CD14-positive monocyte (primary cell): ENCODE data around the gene TMEM259. TPM values are rescaled to one million over a fixed set of nuclear protein-coding genes. Genes with fewer than 3 reads are reported as not detected.
A peak's percentile ranks its signal among the peaks of the same experiment; 100 is the strongest.

ENCODE experiments used
- DNase-seq, 3 donors: peaks; one replicate each; pipeline ENCODE4 v3.0.0-alpha.2; 2011 to 2022
- H2AFZ ChIP-seq: 2 replicates; pipeline ENCODE4 v1.6.0; 2012; ENCODE audit warnings: mild to moderate bottlenecking, low read depth, low read length, inconsistent platforms; ENCODE audit not compliant: insufficient read depth, poor library complexity, severe bottlenecking
- H3K27ac ChIP-seq, 2 donors: 1 replicate in 1 of 2; 2 replicates in 1 of 2; pipeline ENCODE4 v1.5.1; 2012 to 2013; ENCODE audit warnings: low read length in 2 of 2, control low read depth in 1 of 2, inconsistent platforms in 1 of 2, low read depth in 1 of 2, mild to moderate bottlenecking in 1 of 2
- H3K27me3 ChIP-seq, 2 donors: one replicate each; pipeline versions ENCODE4 v1.6.0 to v1.6.1; 2011 to 2013; ENCODE audit warnings: low read length in 2 of 2; ENCODE audit not compliant: control insufficient read depth in 2 of 2, insufficient read depth in 2 of 2
- H3K36me3 ChIP-seq, 2 donors: replicated peaks in 1 of 2; 1 replicate in 1 of 2; 2 replicates in 1 of 2; pipeline versions ENCODE4 v1.5.1 to v1.6.1; 2012 to 2013; ENCODE audit warnings: low read length in 2 of 2, control low read depth in 1 of 2, inconsistent platforms in 1 of 2, mild to moderate bottlenecking in 1 of 2; ENCODE audit not compliant: insufficient read depth in 2 of 2, control insufficient read depth in 1 of 2
- H3K4me1 ChIP-seq, 2 donors: 1 replicate in 1 of 2; 2 replicates in 1 of 2; pipeline versions ENCODE4 v1.5.1 to v1.6.1; 2012 to 2013; ENCODE audit warnings: low read length in 2 of 2, control low read depth in 1 of 2, inconsistent platforms in 1 of 2, mild to moderate bottlenecking in 1 of 2, moderate library complexity in 1 of 2; ENCODE audit not compliant: insufficient read depth in 2 of 2, control insufficient read depth in 1 of 2
- H3K4me2 ChIP-seq: replicated peaks from 2 replicates; pipeline ENCODE3; 2012; ENCODE audit warnings: low read length, moderate library complexity, mild to moderate bottlenecking; ENCODE audit not compliant: poor library complexity, severe bottlenecking; ENCODE audit errors: extremely low read depth
- H3K4me3 ChIP-seq, 3 experiments: fragments of 200-600 bp in 1 of 3; sonication (generic) in 1 of 3; replicated peaks in 1 of 3; 1 replicate in 2 of 3; 2 replicates in 1 of 3; pipeline ENCODE4 v1.5.1; 2011 to 2013; ENCODE audit warnings: low read length in 3 of 3, mild to moderate bottlenecking in 3 of 3, control low read depth in 2 of 3, low read depth in 2 of 3, inconsistent platforms in 1 of 3, moderate library complexity in 1 of 3
- H3K79me2 ChIP-seq: 2 replicates; pipeline ENCODE4 v1.6.0; 2012; ENCODE audit warnings: mild to moderate bottlenecking, control low read depth, inconsistent platforms, low read length, moderate library complexity; ENCODE audit not compliant: insufficient read depth
- H3K9ac ChIP-seq: 2 replicates; pipeline ENCODE4 v1.6.0; 2017; ENCODE audit warnings: low read length, mild to moderate bottlenecking; ENCODE audit not compliant: insufficient read depth, poor library complexity, severe bottlenecking
- H3K9me3 ChIP-seq, 2 donors: replicated peaks in 1 of 2; 1 replicate in 1 of 2; 2 replicates in 1 of 2; pipeline versions ENCODE4 v1.5.1 to v1.6.1; 2012 to 2013; ENCODE audit warnings: low read length in 2 of 2, control low read depth in 1 of 2; ENCODE audit not compliant: control insufficient read depth in 1 of 2, insufficient read depth in 1 of 2
- H4K20me1 ChIP-seq: 2 replicates; pipeline ENCODE4 v1.6.0; 2012; ENCODE audit warnings: mild to moderate bottlenecking, low read length, control low read depth, moderate library complexity; ENCODE audit not compliant: insufficient read depth
- H3K27ac Mint-ChIP-seq, 7 donors: one replicate each; pipeline ENCODE4 v1.8.0; 2020; ENCODE audit warnings: mild to moderate bottlenecking in 7 of 7, mixed read lengths in 7 of 7, moderate library complexity in 6 of 7, inconsistent platforms in 2 of 7
- H3K27me3 Mint-ChIP-seq, 3 donors: one replicate each; pipeline ENCODE4 v1.8.0; 2021 to 2022; ENCODE audit warnings: low read depth in 3 of 3, mild to moderate bottlenecking in 3 of 3, mixed read lengths in 3 of 3, moderate library complexity in 3 of 3, inconsistent platforms in 1 of 3
- H3K36me3 Mint-ChIP-seq, 2 donors: one replicate each; pipeline ENCODE4 v1.8.0; 2020; ENCODE audit warnings: mixed read lengths in 2 of 2, inconsistent platforms in 1 of 2, mild to moderate bottlenecking in 1 of 2
- H3K4me1 Mint-ChIP-seq: one replicate; pipeline ENCODE4 v1.8.0; 2020; ENCODE audit warnings: mild to moderate bottlenecking, mixed read lengths
- H3K4me3 Mint-ChIP-seq, 2 donors: one replicate each; pipeline ENCODE4 v1.8.0; 2020; ENCODE audit warnings: mild to moderate bottlenecking in 2 of 2, mixed read lengths in 2 of 2, moderate library complexity in 1 of 2
- H3K9me3 Mint-ChIP-seq, 7 donors: one replicate each; pipeline ENCODE4 v1.8.0; 2020 to 2022; ENCODE audit warnings: mixed read lengths in 7 of 7, mild to moderate bottlenecking in 6 of 7, moderate library complexity in 6 of 7, inconsistent platforms in 2 of 7
- CTCF ChIP-seq: fragments of 200-600 bp; IDR thresholded peaks from one replicate; pipeline ENCODE4 v1.8.0; 2022; ENCODE audit warnings: antibody characterized with exemption, mild to moderate bottlenecking
- WGBS: methylation state at CpG from one replicate; pipeline ENCODE4 v1.1.5; 2013; ENCODE audit warnings: missing lambda C conversion rate; ENCODE audit not compliant: insufficient coverage; 5-methylcytosine and 5-hydroxymethylcytosine counted together
- intact Hi-C, 2 donors: fragments of 100-400 bp; cut with micrococcal nuclease; formaldehyde crosslinking; loops; one replicate each; pipeline versions ENCODE4 v1.15.0 to v1.15.1; 2023
- polyA plus RNA-seq, 3 donors: library from polyadenylated mRNA; depleted of rRNA in 1 of 3; unstranded in 2 of 3; stranded (reverse) in 1 of 3; fragments of 300-500 nt in 2 of 3; fragments of >200 nt in 1 of 3; fragmentation: Illumina TruSeq in 2 of 3; gene quantifications; 1 replicate in 2 of 3; 2 replicates in 1 of 3; pipeline ENCODE4 v1.2.3, GENCODE V29; 2012 to 2021
- small RNA-seq: library from RNA; depleted of rRNA; stranded (forward); fragments of <200 nt; gene quantifications from one replicate; pipeline ENCODE3, GENCODE V24; 2012; ENCODE audit warnings: low read depth; ENCODE audit not compliant: insufficient read length

TMEM259 gene
- polyA plus RNA-seq, 3 donors: 37.4 to 417 (median 45.0) TPM

GRCh38 chr19:960601-960938, 60.4 kb downstream of the TMEM259 start:
- H3K36me3 Mint-ChIP-seq: peaks cover 35 to 68% of the 10 kb centered on the region in 2 donors
- Histone ChIP-seq H3K4me1 (peaks cover 0 to 5% of the 10 kb centered on the region in 2 donors), H3K4me2 (no peak overlapping the region), H3K79me2 (peaks cover 65% of the 10 kb centered on the region), H3K4me3 (no peak overlapping the region), H2AFZ (no peak overlapping the region), H3K27me3 (no peaks in the 10 kb centered on the region), H4K20me1 (peaks cover 100% of the 10 kb centered on the region), H3K36me3 (peaks cover 58 to 74% of the 10 kb centered on the region in 2 donors), H3K27ac (no peak overlapping the region), H3K9me3 (no peaks in the 10 kb centered on the region), H3K9ac (no peak overlapping the region)
- WGBS: 84% methylated on average over 8 of the region's 8 CpGs
- intact Hi-C loops: no loop called here
- no peak for DNase-seq
- H3K4me3 Mint-ChIP-seq: no peak overlapping the region
- no peaks in the 10 kb centered on the region for H3K27me3 Mint-ChIP-seq
- peaks cover 8% of the 10 kb centered on the region for H3K4me1 Mint-ChIP-seq
- TF ChIP-seq CTCF: no peak
- H3K9me3 Mint-ChIP-seq: peaks cover 0 to 2% (median 0%) of the 10 kb centered on the region in 7 donors
- peak overlapping the region in 1 of 7 donors; percentile 25 for H3K27ac Mint-ChIP-seq

GRCh38 chr19:960020-960419, 60.9 kb downstream of the TMEM259 start:
- Histone ChIP-seq H3K27ac (no peak overlapping the region), H3K9ac (no peak overlapping the region), H3K36me3 (peaks cover 52 to 68% of the 10 kb centered on the region in 2 donors), H2AFZ (no peak overlapping the region), H4K20me1 (peaks cover 100% of the 10 kb centered on the region), H3K4me1 (peaks cover 0 to 5% of the 10 kb centered on the region in 2 donors), H3K4me2 (no peak overlapping the region), H3K9me3 (no peaks in the 10 kb centered on the region), H3K79me2 (peaks cover 68% of the 10 kb centered on the region), H3K27me3 (no peaks in the 10 kb centered on the region), H3K4me3 (no peak overlapping the region)
- H3K27me3 Mint-ChIP-seq: no peaks in the 10 kb centered on the region
- H3K9me3 Mint-ChIP-seq: peaks cover 0 to 2% (median 0%) of the 10 kb centered on the region in 7 donors
- no peak overlapping the region for H3K4me3 Mint-ChIP-seq
- peaks cover 33 to 65% of the 10 kb centered on the region in 2 donors for H3K36me3 Mint-ChIP-seq
- TF ChIP-seq CTCF: no peak
- intact Hi-C loops: no loop called here
- H3K27ac Mint-ChIP-seq: no peak overlapping the region
- WGBS: 73% methylated on average over 7 of the region's 12 CpGs
- peaks cover 8% of the 10 kb centered on the region for H3K4me1 Mint-ChIP-seq
- no peak for DNase-seq

Small RNAs within 50 kb of the gene (small RNA-seq; reads per million reads assigned to genes)
- gene RNU6-2: 77.0 reads per million, percentile 95 among the genes with 10 or more reads in this experiment

Other genes starting within 250 kb of the TMEM259 start
- gene PTBP1, start 223.7 kb downstream of the TMEM259 start, polyA plus RNA-seq: 100 to 1,000 TPM in 1 of 3 donors, 10 to 100 TPM in 2; 62.4 to 117 (median 81.6) TPM
- 1 to 10 TPM in 1 of 3 donors, not detected in 2; 1.2 TPM for gene PLPPR3, start 199.2 kb downstream of the TMEM259 start, polyA plus RNA-seq
- gene AZU1, start 193.3 kb downstream of the TMEM259 start, polyA plus RNA-seq: 1 to 10 TPM; 2.7 to 5.7 (median 4.3) TPM
- under 1 TPM in 1 of 3 donors, not detected in 2; 0.11 TPM for gene PRTN3, start 180.1 kb downstream of the TMEM259 start, polyA plus RNA-seq
- gene ELANE, start 168.8 kb downstream of the TMEM259 start, polyA plus RNA-seq: 1 to 10 TPM in 2 of 3 donors, under 1 TPM in 1; 0.61 to 2.0 (median 1.3) TPM
- gene CFD, start 161.5 kb downstream of the TMEM259 start, polyA plus RNA-seq: 100 to 1,000 TPM; 272 to 862 (median 654) TPM
- gene MED16, start 127.9 kb downstream of the TMEM259 start, polyA plus RNA-seq: 10 to 100 TPM; 20.7 to 37.4 (median 32.8) TPM
- gene RNU6-9, start 127.6 kb downstream of the TMEM259 start, polyA plus RNA-seq: not detected
- gene R3HDM4, start 107.9 kb downstream of the TMEM259 start, polyA plus RNA-seq: 10 to 100 TPM; 70.8 to 99.9 (median 78.7) TPM
- gene KISS1R, start 103.8 kb downstream of the TMEM259 start, polyA plus RNA-seq: not detected
- gene ARID3A, start 95.1 kb downstream of the TMEM259 start, polyA plus RNA-seq: 10 to 100 TPM in 1 of 3 donors, 1 to 10 TPM in 2; 2.1 to 41.6 (median 3.2) TPM
- gene WDR18, start 36.8 kb downstream of the TMEM259 start, polyA plus RNA-seq: 10 to 100 TPM; 21.3 to 52.7 (median 49.9) TPM
- gene GRIN3B, start 20.7 kb downstream of the TMEM259 start, polyA plus RNA-seq: under 1 TPM in 2 of 3 donors, not detected in 1; 0.13 to 0.27 TPM
- not detected for gene RNU6-2, start 399 bp upstream of the TMEM259 start, polyA plus RNA-seq
- 100 to 1,000 TPM in 2 of 3 donors, 10 to 100 TPM in 1; 69.9 to 213 (median 144) TPM for gene CNN2, start 5.5 kb upstream of the TMEM259 start, polyA plus RNA-seq
- 100 to 1,000 TPM in 1 of 3 donors, 1 to 10 TPM in 2; 1.7 to 104 (median 7.8) TPM for gene ABCA7, start 19.0 kb upstream of the TMEM259 start, polyA plus RNA-seq
- gene ARHGAP45, start 46.0 kb upstream of the TMEM259 start, polyA plus RNA-seq: 100 to 1,000 TPM; 108 to 308 (median 137) TPM
- 100 to 1,000 TPM; 183 to 222 (median 195) TPM for gene POLR2E, start 74.3 kb upstream of the TMEM259 start, polyA plus RNA-seq
- 100 to 1,000 TPM; 459 to 508 (median 493) TPM for gene GPX4, start 82.9 kb upstream of the TMEM259 start, polyA plus RNA-seq
- 10 to 100 TPM in 1 of 3 donors, 1 to 10 TPM in 1, under 1 TPM in 1; 0.71 to 75.0 (median 2.6) TPM for gene SBNO2, start 153.1 kb upstream of the TMEM259 start, polyA plus RNA-seq
- 10 to 100 TPM in 2 of 3 donors, 1 to 10 TPM in 1; 6.2 to 72.1 (median 15.4) TPM for gene STK11, start 184.7 kb upstream of the TMEM259 start, polyA plus RNA-seq
- not detected for gene CBARP, start 216.9 kb upstream of the TMEM259 start, polyA plus RNA-seq
- gene ATP5F1D, start 220.6 kb upstream of the TMEM259 start, polyA plus RNA-seq: 100 to 1,000 TPM; 122 to 160 (median 143) TPM
- 100 to 1,000 TPM in 1 of 3 donors, 10 to 100 TPM in 1, 1 to 10 TPM in 1; 5.6 to 301 (median 11.0) TPM for gene MIDN, start 227.5 kb upstream of the TMEM259 start, polyA plus RNA-seq
- 100 to 1,000 TPM in 1 of 3 donors, 10 to 100 TPM in 2; 39.6 to 600 (median 51.1) TPM for gene CIRBP, start 248.2 kb upstream of the TMEM259 start, polyA plus RNA-seq